ENCODE measurements around the gene SCN10A.

Gene SCN10A

GRCh38 chr3:38706961-38707360, 109.1 kb downstream of the SCN10A start:
- no peak for DNase-seq (ENCODE audit: low spot score)
- TF ChIP-seq CTCF (IDR thresholded peaks at IDR 0.05; ENCODE audit: extremely low read depth, insufficient read depth, missing control alignments), result no peak
- in situ Hi-C loops (cut with MboI; ENCODE audit: low pct_unique_long_range_greater_than_20kb, low sequenced_read_pairs, unreplicated experiment), result no loop called here

- no peak for DNase-seq (ENCODE audit: low spot score)
- no peak for TF ChIP-seq CTCF (IDR thresholded peaks at IDR 0.05; ENCODE audit: extremely low read depth, insufficient read depth, missing control alignments)
- in situ Hi-C loops (cut with MboI; ENCODE audit: low pct_unique_long_range_greater_than_20kb, low sequenced_read_pairs, unreplicated experiment), result no loop called here
Observed at GRCh38 chr3:38702231-38702630, 113.8 kb downstream of the SCN10A start.

GRCh38 chr3:38698760-38699159, 117.3 kb downstream of the SCN10A start:
- no peak for TF ChIP-seq CTCF (IDR thresholded peaks at IDR 0.05; ENCODE audit: extremely low read depth, insufficient read depth, missing control alignments)
- in situ Hi-C loops (cut with MboI; ENCODE audit: low pct_unique_long_range_greater_than_20kb, low sequenced_read_pairs, unreplicated experiment), result no loop called here
- no peak for DNase-seq (ENCODE audit: low spot score)

GRCh38 chr3:38698061-38698460, 118.0 kb downstream of the SCN10A start:
- no peak for TF ChIP-seq CTCF (IDR thresholded peaks at IDR 0.05; ENCODE audit: extremely low read depth, insufficient read depth, missing control alignments)
- in situ Hi-C loops (cut with MboI; ENCODE audit: low pct_unique_long_range_greater_than_20kb, low sequenced_read_pairs, unreplicated experiment), result no loop called here
- no peak for DNase-seq (ENCODE audit: low spot score)

- DNase-seq (ENCODE audit: low spot score), result no peak
- TF ChIP-seq CTCF (IDR thresholded peaks at IDR 0.05; ENCODE audit: extremely low read depth, insufficient read depth, missing control alignments), result no peak
- in situ Hi-C loops (cut with MboI; ENCODE audit: low pct_unique_long_range_greater_than_20kb, low sequenced_read_pairs, unreplicated experiment), result no loop called here
Observed at GRCh38 chr3:38696034-38696433, 120.0 kb downstream of the SCN10A start.

GRCh38 chr3:38690185-38690584, 125.8 kb downstream of the SCN10A start:
- no peak for TF ChIP-seq CTCF (IDR thresholded peaks at IDR 0.05; ENCODE audit: extremely low read depth, insufficient read depth, missing control alignments)
- in situ Hi-C loops (cut with MboI; ENCODE audit: low pct_unique_long_range_greater_than_20kb, low sequenced_read_pairs, unreplicated experiment), result no loop called here
- DNase-seq (ENCODE audit: low spot score), result no peak

- DNase-seq (ENCODE audit: low spot score), result no peak
- in situ Hi-C loops (cut with MboI; ENCODE audit: low pct_unique_long_range_greater_than_20kb, low sequenced_read_pairs, unreplicated experiment), result no loop called here
- TF ChIP-seq CTCF (IDR thresholded peaks at IDR 0.05; ENCODE audit: extremely low read depth, insufficient read depth, missing control alignments), result no peak
Observed at GRCh38 chr3:38689774-38690173, 126.2 kb downstream of the SCN10A start.
